Hepatocyte (in vitro differentiated cells): ENCODE data around the gene MAD1L1.
"Not testable (repeated sequence)": the region's sequence is repeated elsewhere in the genome, so short reads cannot be mapped to it uniquely, and the experiment has no call there.

Source experiments
- EZH2 ChIP-seq: fragments of 200-600 bp; sonication (generic); IDR thresholded peaks from 2 replicates; pipeline ENCODE4 v1.6.1; 2016; ENCODE audit warnings: antibody characterized with exemption, mild to moderate bottlenecking, borderline replicate concordance
- EZH2phosphoT487 ChIP-seq: fragments of 200-600 bp; sonication (generic); IDR thresholded peaks from one replicate; pipeline ENCODE4 v1.6.1; 2018; ENCODE audit warnings: antibody characterized with exemption, mild to moderate bottlenecking, low read depth, moderate library complexity; ENCODE audit not compliant: unreplicated experiment, severe bottlenecking
- TF ChIP-seq, protein P1 (sequence below): fragments of 200-600 bp; sonication (generic); IDR thresholded peaks from 2 replicates; pipeline ENCODE4 v1.5.1; 2016; ENCODE audit warnings: antibody characterized with exemption, mild to moderate bottlenecking; ENCODE audit not compliant: poor library complexity

DNA sequence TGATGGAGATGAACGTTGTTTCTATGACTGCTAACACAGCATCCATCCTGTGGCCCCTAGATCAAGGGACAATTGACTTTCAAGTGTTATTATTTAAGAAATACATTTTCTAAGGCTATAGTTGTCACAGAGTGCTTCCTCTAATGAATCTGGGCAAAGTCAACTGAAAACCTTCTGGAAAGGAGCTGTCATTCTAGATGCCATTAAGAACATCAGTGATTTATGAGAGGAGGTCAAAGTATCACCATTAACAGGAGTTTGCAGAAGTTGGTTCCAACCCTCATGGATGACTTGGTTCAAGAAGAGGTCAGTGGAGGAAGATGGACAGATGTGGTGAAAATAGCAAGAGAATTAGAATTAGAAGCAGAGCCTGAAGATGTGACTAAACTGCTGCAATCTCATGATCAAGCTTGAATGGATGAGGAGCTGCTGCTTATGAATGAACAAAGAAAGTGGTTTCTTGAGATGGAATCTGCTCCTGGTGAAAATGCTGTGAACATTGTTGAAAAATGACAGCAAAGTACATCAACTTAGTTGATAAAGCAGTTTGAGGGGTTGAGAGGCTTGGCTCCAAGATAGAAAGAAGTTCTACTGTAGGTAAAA is 400.7 kb downstream of the MAD1L1 start:
- TF ChIP-seq, protein P1, sequence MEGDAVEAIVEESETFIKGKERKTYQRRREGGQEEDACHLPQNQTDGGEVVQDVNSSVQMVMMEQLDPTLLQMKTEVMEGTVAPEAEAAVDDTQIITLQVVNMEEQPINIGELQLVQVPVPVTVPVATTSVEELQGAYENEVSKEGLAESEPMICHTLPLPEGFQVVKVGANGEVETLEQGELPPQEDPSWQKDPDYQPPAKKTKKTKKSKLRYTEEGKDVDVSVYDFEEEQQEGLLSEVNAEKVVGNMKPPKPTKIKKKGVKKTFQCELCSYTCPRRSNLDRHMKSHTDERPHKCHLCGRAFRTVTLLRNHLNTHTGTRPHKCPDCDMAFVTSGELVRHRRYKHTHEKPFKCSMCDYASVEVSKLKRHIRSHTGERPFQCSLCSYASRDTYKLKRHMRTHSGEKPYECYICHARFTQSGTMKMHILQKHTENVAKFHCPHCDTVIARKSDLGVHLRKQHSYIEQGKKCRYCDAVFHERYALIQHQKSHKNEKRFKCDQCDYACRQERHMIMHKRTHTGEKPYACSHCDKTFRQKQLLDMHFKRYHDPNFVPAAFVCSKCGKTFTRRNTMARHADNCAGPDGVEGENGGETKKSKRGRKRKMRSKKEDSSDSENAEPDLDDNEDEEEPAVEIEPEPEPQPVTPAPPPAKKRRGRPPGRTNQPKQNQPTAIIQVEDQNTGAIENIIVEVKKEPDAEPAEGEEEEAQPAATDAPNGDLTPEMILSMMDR: not testable (repeated sequence)
- TF ChIP-seq EZH2, EZH2phosphoT487: not testable (repeated sequence)
